ENCODE measurements around the gene SCAMP2. TPM values are rescaled to one million over a fixed set of nuclear protein-coding genes. Genes with fewer than 3 reads are reported as not detected.
A peak's percentile ranks its signal among the peaks of the same experiment; 100 is the strongest.

SCAMP2 gene
- total and polyA plus RNA-seq, 2 experiments from 2014 or later: 34.7 to 51.3 TPM

DNA sequence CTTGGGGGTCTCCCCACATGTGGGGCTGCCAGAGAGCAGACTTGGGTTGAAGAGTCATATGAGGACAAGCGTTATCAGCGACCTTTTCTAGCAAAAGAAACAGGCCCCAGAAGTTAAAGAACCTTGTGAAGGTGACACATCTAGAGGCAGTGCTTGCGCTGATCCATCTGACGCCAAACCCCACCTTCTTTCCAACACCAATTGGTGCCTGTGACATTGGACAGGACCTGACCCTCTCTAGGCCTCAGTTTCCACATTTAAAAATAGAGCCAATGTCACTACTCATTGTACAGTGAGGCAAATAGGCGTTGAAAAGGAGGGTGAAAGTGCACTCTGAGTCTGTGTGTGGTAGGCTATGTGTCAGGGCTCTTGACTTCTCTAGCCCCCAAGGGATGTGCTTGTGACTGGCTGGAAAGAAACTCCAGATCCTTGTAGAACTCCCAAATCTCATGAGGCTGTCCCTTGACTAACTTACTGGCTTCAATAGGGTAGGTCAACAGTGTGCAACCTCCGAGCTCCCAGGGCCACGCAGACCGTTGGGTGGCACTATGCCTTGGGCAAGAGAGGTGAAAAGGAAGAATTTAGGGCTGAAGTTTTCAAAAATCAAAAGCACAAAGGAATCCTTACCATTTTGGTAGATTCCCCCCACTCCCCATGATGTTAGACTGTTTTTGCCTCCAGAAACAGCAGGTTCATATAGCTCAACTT lies 34.2 kb upstream of the SCAMP2 start:
- ATAC-seq (peak; percentile 6; the same call in 2 of the 3 replicates), DNase-seq (ENCODE audit: low spot score) (peak; percentile 34)
- Histone ChIP-seq H3K27me3 (ENCODE audit: insufficient read depth) (no peaks in the 10 kb centered on the region), H3K9me2 (ENCODE audit: insufficient read depth) (no peaks in the 10 kb centered on the region), H3K4me3 (peak overlapping the region; percentile 99), H3F3A (replicated peaks; ENCODE audit: low read depth) (peaks cover 1% of the 10 kb centered on the region; the same call in 1 of the 2 replicates), H2AFZ (peak overlapping the region; percentile 100), H3K79me2 (replicated peaks; ENCODE audit: insufficient read depth) (peaks cover 13% of the 10 kb centered on the region), H3K4me2 (peak overlapping the region; percentile 94), H4K20me1 (replicated peaks; ENCODE audit: insufficient read depth) (peaks cover under 1% of the 10 kb centered on the region; the same call in 1 of the 2 replicates), H3K4me1 (ENCODE audit: insufficient read depth) (peaks cover 6% of the 10 kb centered on the region), H3K36me3 (ENCODE audit: insufficient read depth) (peaks cover 11% of the 10 kb centered on the region; the same call in 1 of the 2 replicates), H3K27ac (ENCODE audit: low read depth) (no peak overlapping the region; the same call in 1 of the 2 replicates)
- Mint-ChIP-seq H3K27me3 (ENCODE audit: insufficient read depth, low read depth, poor library complexity) (peaks cover 7% of the 10 kb centered on the region), H3K4me1 (peaks cover 16% of the 10 kb centered on the region), H3K4me3 (peak overlapping the region; percentile 97), H3K27ac (peak overlapping the region; percentile 97), H3K9me3 (peaks cover 6% of the 10 kb centered on the region; the same call in 2 of the 3 replicates), H3K36me3 (ENCODE audit: low read depth) (peaks cover 62% of the 10 kb centered on the region)
- TF ChIP-seq, protein P1, sequence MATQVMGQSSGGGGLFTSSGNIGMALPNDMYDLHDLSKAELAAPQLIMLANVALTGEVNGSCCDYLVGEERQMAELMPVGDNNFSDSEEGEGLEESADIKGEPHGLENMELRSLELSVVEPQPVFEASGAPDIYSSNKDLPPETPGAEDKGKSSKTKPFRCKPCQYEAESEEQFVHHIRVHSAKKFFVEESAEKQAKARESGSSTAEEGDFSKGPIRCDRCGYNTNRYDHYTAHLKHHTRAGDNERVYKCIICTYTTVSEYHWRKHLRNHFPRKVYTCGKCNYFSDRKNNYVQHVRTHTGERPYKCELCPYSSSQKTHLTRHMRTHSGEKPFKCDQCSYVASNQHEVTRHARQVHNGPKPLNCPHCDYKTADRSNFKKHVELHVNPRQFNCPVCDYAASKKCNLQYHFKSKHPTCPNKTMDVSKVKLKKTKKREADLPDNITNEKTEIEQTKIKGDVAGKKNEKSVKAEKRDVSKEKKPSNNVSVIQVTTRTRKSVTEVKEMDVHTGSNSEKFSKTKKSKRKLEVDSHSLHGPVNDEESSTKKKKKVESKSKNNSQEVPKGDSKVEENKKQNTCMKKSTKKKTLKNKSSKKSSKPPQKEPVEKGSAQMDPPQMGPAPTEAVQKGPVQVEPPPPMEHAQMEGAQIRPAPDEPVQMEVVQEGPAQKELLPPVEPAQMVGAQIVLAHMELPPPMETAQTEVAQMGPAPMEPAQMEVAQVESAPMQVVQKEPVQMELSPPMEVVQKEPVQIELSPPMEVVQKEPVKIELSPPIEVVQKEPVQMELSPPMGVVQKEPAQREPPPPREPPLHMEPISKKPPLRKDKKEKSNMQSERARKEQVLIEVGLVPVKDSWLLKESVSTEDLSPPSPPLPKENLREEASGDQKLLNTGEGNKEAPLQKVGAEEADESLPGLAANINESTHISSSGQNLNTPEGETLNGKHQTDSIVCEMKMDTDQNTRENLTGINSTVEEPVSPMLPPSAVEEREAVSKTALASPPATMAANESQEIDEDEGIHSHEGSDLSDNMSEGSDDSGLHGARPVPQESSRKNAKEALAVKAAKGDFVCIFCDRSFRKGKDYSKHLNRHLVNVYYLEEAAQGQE (IDR thresholded peaks at IDR 0.05; ENCODE audit: unreplicated experiment): no peak
- TF ChIP-seq EZH2phosphoT487 (IDR thresholded peaks at IDR 0.05; ENCODE audit: unreplicated experiment) (no peak), NANOG (IDR thresholded peaks at IDR 0.05; ENCODE audit: borderline replicate concordance) (no peak), STAT1 (IDR thresholded peaks at IDR 0.05; ENCODE audit: unreplicated experiment) (no peak), CREB1 (CRISPR knock-in tag; IDR thresholded peaks at IDR 0.05; ENCODE audit: low read depth) (no peak)
- TF ChIP-seq, protein P2, sequence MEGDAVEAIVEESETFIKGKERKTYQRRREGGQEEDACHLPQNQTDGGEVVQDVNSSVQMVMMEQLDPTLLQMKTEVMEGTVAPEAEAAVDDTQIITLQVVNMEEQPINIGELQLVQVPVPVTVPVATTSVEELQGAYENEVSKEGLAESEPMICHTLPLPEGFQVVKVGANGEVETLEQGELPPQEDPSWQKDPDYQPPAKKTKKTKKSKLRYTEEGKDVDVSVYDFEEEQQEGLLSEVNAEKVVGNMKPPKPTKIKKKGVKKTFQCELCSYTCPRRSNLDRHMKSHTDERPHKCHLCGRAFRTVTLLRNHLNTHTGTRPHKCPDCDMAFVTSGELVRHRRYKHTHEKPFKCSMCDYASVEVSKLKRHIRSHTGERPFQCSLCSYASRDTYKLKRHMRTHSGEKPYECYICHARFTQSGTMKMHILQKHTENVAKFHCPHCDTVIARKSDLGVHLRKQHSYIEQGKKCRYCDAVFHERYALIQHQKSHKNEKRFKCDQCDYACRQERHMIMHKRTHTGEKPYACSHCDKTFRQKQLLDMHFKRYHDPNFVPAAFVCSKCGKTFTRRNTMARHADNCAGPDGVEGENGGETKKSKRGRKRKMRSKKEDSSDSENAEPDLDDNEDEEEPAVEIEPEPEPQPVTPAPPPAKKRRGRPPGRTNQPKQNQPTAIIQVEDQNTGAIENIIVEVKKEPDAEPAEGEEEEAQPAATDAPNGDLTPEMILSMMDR (conservative IDR thresholded peaks at IDR 0.05; ENCODE audit: low read depth in 2 of 2): no peak

DNA sequence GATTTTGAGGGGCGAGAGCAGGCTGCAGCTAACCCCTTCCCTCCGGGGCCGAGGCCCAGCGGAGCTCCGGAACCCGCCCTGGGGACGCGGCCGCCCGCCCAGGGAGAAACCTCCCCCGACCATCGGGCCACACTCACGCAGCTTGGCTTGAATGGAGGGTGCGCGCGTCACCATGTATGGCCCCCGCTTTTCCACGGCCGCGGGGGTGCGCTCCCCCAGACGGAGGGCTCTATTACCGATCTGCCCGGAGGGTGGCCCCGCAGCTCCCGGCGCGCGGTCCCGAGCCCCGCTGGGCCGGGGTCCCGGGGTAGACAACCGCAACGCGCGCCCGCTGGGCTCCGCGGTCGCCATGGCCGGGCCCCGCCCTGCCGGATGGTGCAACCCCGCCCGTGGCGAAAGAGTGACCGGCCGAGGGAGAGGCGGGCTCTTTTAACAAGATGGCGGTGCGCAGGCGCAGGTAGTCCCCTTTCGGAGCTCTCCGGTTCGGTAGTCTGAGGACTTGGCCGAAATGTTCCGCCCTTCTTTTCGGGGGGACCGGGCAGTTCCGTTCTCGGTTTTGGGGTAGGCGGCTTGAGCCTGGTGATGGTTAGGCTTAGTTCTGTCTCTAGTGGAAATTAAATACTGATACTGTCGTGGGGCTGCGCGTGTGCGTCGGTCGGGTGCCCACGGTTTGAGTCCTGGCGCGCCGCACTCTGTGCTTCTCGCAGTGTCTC lies 33.4 kb upstream of the SCAMP2 start, which contains the start of gene FAM219B:
Gene FAM219B, minus strand, starts transcription at position 402 of the 713 bp plus-strand sequence. Its CDS starts 51 bp downstream, at position 351.
- Histone ChIP-seq H3K9me2 (ENCODE audit: insufficient read depth) (no peaks in the 10 kb centered on the region), H4K20me1 (replicated peaks; ENCODE audit: insufficient read depth) (peaks cover 4% of the 10 kb centered on the region; the same call in 1 of the 2 replicates), H3K27me3 (ENCODE audit: insufficient read depth) (no peaks in the 10 kb centered on the region), H3F3A (replicated peaks; ENCODE audit: low read depth) (peaks cover 7% of the 10 kb centered on the region; the same call in 1 of the 2 replicates), H3K36me3 (ENCODE audit: insufficient read depth) (peaks cover 11% of the 10 kb centered on the region; the same call in 1 of the 2 replicates), H3K79me2 (replicated peaks; ENCODE audit: insufficient read depth) (peaks cover 13% of the 10 kb centered on the region), H2AFZ (peak within 1 kb of the TSS; percentile 100), H3K27ac (ENCODE audit: low read depth) (peak within 1 kb of the TSS; percentile 79), H3K4me1 (ENCODE audit: insufficient read depth) (peaks cover 6% of the 10 kb centered on the region), H3K4me3 (peak within 1 kb of the TSS; percentile 99), H3K4me2 (peak within 1 kb of the TSS; percentile 94)
- Mint-ChIP-seq H3K4me3 (peak within 1 kb of the TSS; percentile 97), H3K36me3 (ENCODE audit: low read depth) (peaks cover 66% of the 10 kb centered on the region), H3K27me3 (ENCODE audit: insufficient read depth, low read depth, poor library complexity) (peaks cover 5% of the 10 kb centered on the region), H3K27ac (peak within 1 kb of the TSS; percentile 97), H3K4me1 (peaks cover 16% of the 10 kb centered on the region), H3K9me3 (peaks cover 6% of the 10 kb centered on the region; the same call in 2 of the 3 replicates)
- DNase-seq (ENCODE audit: low spot score): peak; percentile 97
- peak; percentile 90 for ATAC-seq
- no peak for TF ChIP-seq NANOG (IDR thresholded peaks at IDR 0.05; ENCODE audit: borderline replicate concordance)
- TF ChIP-seq POLR2AphosphoS5 (IDR thresholded peaks at IDR 0.05; ENCODE audit: low read depth): peak; percentile 87
- no peak for TF ChIP-seq EZH2 (IDR thresholded peaks at IDR 0.05; ENCODE audit: low read depth, unreplicated experiment)

Measured in GM23338 (cell line).